Smooth muscle cell (in vitro differentiated cells): ENCODE data around the gene GRWD1. TPM values are rescaled to one million over a fixed set of nuclear protein-coding genes. Genes with fewer than 3 reads are reported as not detected.
A peak's percentile ranks its signal among the peaks of the same experiment; 100 is the strongest.

Experiments
- DNase-seq: peaks from one replicate; lab custom pipeline; 2025; ENCODE audit not compliant: unreplicated experiment; lab: John Stamatoyannopoulos, UW
- H2AFZ ChIP-seq: fragments of 200-600 bp; sonication (generic); 2 replicates; pipeline ENCODE4 v1.6.0; 2016; ENCODE audit warnings: antibody characterized with exemption, low read depth, mild to moderate bottlenecking
- H3F3A ChIP-seq: fragments of 200-600 bp; sonication (generic); 2 replicates; pipeline ENCODE4 v1.6.0; 2017; ENCODE audit warnings: antibody characterized with exemption, low read depth
- H3K27ac ChIP-seq: fragments of 200-600 bp; sonication (generic); 2 replicates; pipeline ENCODE4 v1.5.1; 2016; ENCODE audit warnings: low read depth, mild to moderate bottlenecking
- H3K27me3 ChIP-seq: fragments of 200-600 bp; sonication (generic); 2 replicates; pipeline ENCODE4 v1.6.1; 2016; ENCODE audit warnings: low read depth, mild to moderate bottlenecking
- H3K36me3 ChIP-seq: fragments of 200-600 bp; sonication (generic); 2 replicates; pipeline ENCODE4 v1.5.1; 2016; ENCODE audit warnings: low read depth
- H3K4me1 ChIP-seq: fragments of 200-600 bp; sonication (generic); 2 replicates; pipeline ENCODE4 v1.5.1; 2016; ENCODE audit warnings: low read depth
- H3K4me2 ChIP-seq: fragments of 200-600 bp; sonication (generic); 2 replicates; pipeline ENCODE4 v1.6.0; 2016; ENCODE audit warnings: mild to moderate bottlenecking
- H3K4me3 ChIP-seq: fragments of 200-600 bp; sonication (generic); 2 replicates; pipeline ENCODE4 v1.5.1; 2016; ENCODE audit warnings: mild to moderate bottlenecking
- H3K79me2 ChIP-seq: fragments of 200-600 bp; sonication (generic); 2 replicates; pipeline ENCODE4 v1.6.0; 2016; ENCODE audit warnings: low read depth, mild to moderate bottlenecking
- H3K9ac ChIP-seq: fragments of 200-600 bp; sonication (generic); 2 replicates; pipeline ENCODE4 v1.6.0; 2016; ENCODE audit warnings: low read depth
- H3K9me3 ChIP-seq: fragments of 200-600 bp; sonication (generic); replicated peaks from 2 replicates; pipeline ENCODE4 v1.5.1; 2016; ENCODE audit warnings: low read depth
- H4K20me1 ChIP-seq: fragments of 200-600 bp; sonication (generic); 2 replicates; pipeline ENCODE4 v1.6.0; 2016; ENCODE audit warnings: low read depth
- WGBS: methylation state at CpG from one replicate; pipeline ENCODE4 v1.1.7; 2016; ENCODE audit warnings: low lambda C conversion rate; 5-methylcytosine and 5-hydroxymethylcytosine counted together
- polyA plus RNA-seq: library from polyadenylated mRNA; unstranded; fragments of >200 nt; fragmentation: Nextera tagmentation; extraction: Ambion mirVana; gene quantifications from 2 replicates; pipeline ENCODE4 v1.2.1, GENCODE V29; 2016
- total RNA-seq: library from RNA; depleted of rRNA; stranded (reverse); fragments of >200 nt; gene quantifications from 2 replicates; pipeline ENCODE4 v1.2.3, GENCODE V29; 2014
- TF ChIP-seq, protein P1 (sequence below): fragments of 200-600 bp; sonication (generic); IDR thresholded peaks from 2 replicates; pipeline ENCODE4 v1.5.1; 2017; ENCODE audit warnings: borderline replicate concordance, mild to moderate bottlenecking, antibody characterized with exemption; ENCODE audit not compliant: insufficient read depth, poor library complexity, severe bottlenecking

Gene GRWD1
- total and polyA plus RNA-seq, 2 experiments from 2014 or later = 22.1 to 23.6 TPM

GRCh38 chr19:48461982-48462655 lies 16.3 kb downstream of the GRWD1 start:
- Histone ChIP-seq H3K9me3 (no peaks in the 10 kb centered on the region), H3K27me3 (no peaks in the 10 kb centered on the region), H3K36me3 (no peaks in the 10 kb centered on the region), H3F3A (no peaks in the 10 kb centered on the region), H3K4me2 (no peak overlapping the region), H3K27ac (no peak overlapping the region), H2AFZ (no peak overlapping the region), H3K4me3 (no peak overlapping the region), H3K4me1 (no peaks in the 10 kb centered on the region), H3K79me2 (no peaks in the 10 kb centered on the region), H3K9ac (no peak overlapping the region), H4K20me1 (no peaks in the 10 kb centered on the region)
- TF ChIP-seq, protein P1, sequence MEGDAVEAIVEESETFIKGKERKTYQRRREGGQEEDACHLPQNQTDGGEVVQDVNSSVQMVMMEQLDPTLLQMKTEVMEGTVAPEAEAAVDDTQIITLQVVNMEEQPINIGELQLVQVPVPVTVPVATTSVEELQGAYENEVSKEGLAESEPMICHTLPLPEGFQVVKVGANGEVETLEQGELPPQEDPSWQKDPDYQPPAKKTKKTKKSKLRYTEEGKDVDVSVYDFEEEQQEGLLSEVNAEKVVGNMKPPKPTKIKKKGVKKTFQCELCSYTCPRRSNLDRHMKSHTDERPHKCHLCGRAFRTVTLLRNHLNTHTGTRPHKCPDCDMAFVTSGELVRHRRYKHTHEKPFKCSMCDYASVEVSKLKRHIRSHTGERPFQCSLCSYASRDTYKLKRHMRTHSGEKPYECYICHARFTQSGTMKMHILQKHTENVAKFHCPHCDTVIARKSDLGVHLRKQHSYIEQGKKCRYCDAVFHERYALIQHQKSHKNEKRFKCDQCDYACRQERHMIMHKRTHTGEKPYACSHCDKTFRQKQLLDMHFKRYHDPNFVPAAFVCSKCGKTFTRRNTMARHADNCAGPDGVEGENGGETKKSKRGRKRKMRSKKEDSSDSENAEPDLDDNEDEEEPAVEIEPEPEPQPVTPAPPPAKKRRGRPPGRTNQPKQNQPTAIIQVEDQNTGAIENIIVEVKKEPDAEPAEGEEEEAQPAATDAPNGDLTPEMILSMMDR = no peak
- DNase-seq = no peak
- WGBS = 95% methylated on average over 62 of the region's 62 CpGs

DNA sequence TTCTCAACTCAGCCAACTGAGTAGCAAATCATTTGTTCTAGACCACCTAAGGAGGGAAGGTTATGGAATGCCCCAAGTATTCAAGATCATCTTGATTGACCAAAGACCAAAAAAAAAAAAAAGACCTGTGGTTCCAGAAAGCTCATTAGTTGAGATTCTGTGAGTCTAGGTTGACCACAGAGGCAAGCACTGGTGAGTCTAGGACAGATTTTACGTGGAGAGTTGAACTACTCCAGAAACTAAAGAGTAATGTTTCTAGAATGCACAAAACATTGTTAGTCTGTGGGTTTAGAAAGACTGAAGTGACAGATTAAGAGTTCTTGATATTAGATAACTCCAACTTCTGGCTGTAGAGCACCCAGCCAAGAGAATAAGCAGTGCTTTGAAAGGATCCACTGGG lies 19.4 kb downstream of the GRWD1 start:
- no peak overlapping the region for H3K4me2 ChIP-seq
- peaks cover 6% of the 10 kb centered on the region for H4K20me1 ChIP-seq
- no peaks in the 10 kb centered on the region for H3K36me3 ChIP-seq
- H3K79me2 ChIP-seq = peaks cover 9% of the 10 kb centered on the region
- WGBS = 89% methylated on average over 1 of the region's 1 CpG
- no peak for DNase-seq
- H3K9me3 ChIP-seq = no peaks in the 10 kb centered on the region
- H2AFZ ChIP-seq = no peak overlapping the region
- no peaks in the 10 kb centered on the region for H3K27me3 ChIP-seq
- TF ChIP-seq, protein P1 = no peak
- H3K9ac ChIP-seq = no peak overlapping the region
- peaks cover 10% of the 10 kb centered on the region for H3K4me1 ChIP-seq
- H3K27ac ChIP-seq = no peak overlapping the region
- no peak overlapping the region for H3K4me3 ChIP-seq
- H3F3A ChIP-seq = no peaks in the 10 kb centered on the region

- Histone ChIP-seq H3K27me3 (no peaks in the 10 kb centered on the region), H3K36me3 (no peaks in the 10 kb centered on the region), H3F3A (no peaks in the 10 kb centered on the region), H3K4me1 (peaks cover 13% of the 10 kb centered on the region), H3K79me2 (peaks cover 16% of the 10 kb centered on the region), H3K4me3 (no peak overlapping the region), H3K27ac (peak overlapping the region; percentile 42), H2AFZ (no peak overlapping the region), H4K20me1 (peaks cover 21% of the 10 kb centered on the region), H3K9ac (no peak overlapping the region), H3K9me3 (no peaks in the 10 kb centered on the region), H3K4me2 (no peak overlapping the region)
- WGBS = 70% methylated on average over 16 of the region's 16 CpGs
- TF ChIP-seq, protein P1 = no peak
- DNase-seq = no peak
Measured at GRCh38 chr19:48466561-48467325, 21.0 kb downstream of the GRWD1 start.
